Keratinocyte (primary cell): Measurements from ENCODE around the gene CPTP. TPM values are rescaled to one million over a fixed set of nuclear protein-coding genes. Genes with fewer than 3 reads are reported as not detected.

Experiments used
- DNase-seq: peaks from one replicate; pipeline ENCODE4 v3.0.0-alpha.2; 2011; ENCODE audit warnings: low read depth, missing footprints, low spot score
- FAIRE-seq: peaks from 2 replicates; lab custom pipeline; 2011; peaks lifted over from hg19 to GRCh38; lab: Jason Lieb, UNC
- H2AFZ ChIP-seq: 2 replicates; pipeline ENCODE4 v1.6.0; 2012; ENCODE audit warnings: low read length, control low read depth, inconsistent platforms; ENCODE audit not compliant: control insufficient read depth
- H3K27ac ChIP-seq: 2 replicates; pipeline ENCODE4 v1.5.1; 2011; ENCODE audit warnings: low read length; ENCODE audit not compliant: control insufficient read depth, insufficient read depth
- H3K27me3 ChIP-seq: 3 replicates; pipeline ENCODE4 v1.6.0; 2011; ENCODE audit warnings: low read length; ENCODE audit not compliant: control insufficient read depth, insufficient read depth; ENCODE audit errors: extremely low read depth
- H3K36me3 ChIP-seq, 2 experiments: 2 replicates in 1 of 2; 3 replicates in 1 of 2; pipeline ENCODE4 v1.5.1; 2011; ENCODE audit warnings: low read length in 2 of 2, mild to moderate bottlenecking in 1 of 2; ENCODE audit not compliant: control insufficient read depth in 2 of 2, insufficient read depth in 2 of 2; ENCODE audit errors: extremely low read depth in 1 of 2
- H3K4me1 ChIP-seq: 3 replicates; pipeline ENCODE4 v1.5.1; 2011; ENCODE audit warnings: low read length; ENCODE audit not compliant: control insufficient read depth, insufficient read depth; ENCODE audit errors: extremely low read depth
- H3K4me2 ChIP-seq: 3 replicates; pipeline ENCODE4 v1.6.0; 2011; ENCODE audit warnings: low read depth, low read length; ENCODE audit not compliant: control insufficient read depth, insufficient read depth; ENCODE audit errors: extremely low read depth
- H3K4me3 ChIP-seq, 3 experiments: fragments of 200-600 bp in 1 of 3; sonication (generic) in 1 of 3; 2 replicates in 2 of 3; 3 replicates in 1 of 3; pipeline ENCODE4 v1.5.1; 2011 to 2016; ENCODE audit warnings: low read length in 3 of 3, mild to moderate bottlenecking in 3 of 3, control low read depth in 2 of 3, inconsistent platforms in 1 of 3, low read depth in 1 of 3, mixed read lengths in 1 of 3, mixed run types in 1 of 3, moderate library complexity in 1 of 3; ENCODE audit not compliant: control insufficient read depth in 2 of 3, insufficient read depth in 2 of 3; ENCODE audit errors: extremely low read depth in 1 of 3
- H3K79me2 ChIP-seq: 2 replicates; pipeline ENCODE4 v1.6.0; 2012; ENCODE audit warnings: low read length; ENCODE audit not compliant: control insufficient read depth, insufficient read depth
- H3K9ac ChIP-seq: 3 replicates; pipeline ENCODE4 v1.6.0; 2011; ENCODE audit warnings: low read length; ENCODE audit not compliant: control insufficient read depth, insufficient read depth; ENCODE audit errors: extremely low read depth
- H3K9me1 ChIP-seq: 3 replicates; pipeline ENCODE4 v1.6.0; 2011; ENCODE audit warnings: low read length; ENCODE audit not compliant: control insufficient read depth, insufficient read depth; ENCODE audit errors: extremely low read depth
- H3K9me3 ChIP-seq: 2 replicates; pipeline ENCODE4 v1.5.1; 2012; ENCODE audit warnings: low read depth, low read length; ENCODE audit not compliant: control insufficient read depth
- H4K20me1 ChIP-seq: 3 replicates; pipeline ENCODE4 v1.6.0; 2011; ENCODE audit warnings: low read length; ENCODE audit not compliant: control insufficient read depth, insufficient read depth; ENCODE audit errors: extremely low read depth
- EZH2 ChIP-seq: IDR thresholded peaks from one replicate; pipeline ENCODE4 v1.6.1; 2012; ENCODE audit warnings: inconsistent platforms, mild to moderate bottlenecking, low read length, moderate library complexity
- dilution Hi-C: fragments of 300-500 bp; cut with MboI; formaldehyde crosslinking; loops from one replicate; pipeline ENCODE4 v1.7.0; 2020; ENCODE audit warnings: low sequenced_read_pairs; ENCODE audit not compliant: extremely low pct_ligation_motif_present
- polyA plus RNA-seq, 5 experiments: library from polyadenylated mRNA; depleted of rRNA in 3 of 5; stranded (reverse) in 3 of 5; stranded (forward) in 1 of 5; unstranded in 1 of 5; fragments of >200 nt; gene quantifications; 1 replicate in 1 of 5; 2 replicates in 3 of 5; 3 replicates in 1 of 5; pipeline versions ENCODE4 v1.2.1 to v1.2.3, GENCODE V29; 2011 to 2012; ENCODE audit warnings: missing spikeins in 2 of 5, low read depth in 1 of 5, low replicate concordance in 1 of 5
- TF ChIP-seq, protein P1 (sequence below), 3 experiments: IDR thresholded peaks in 1 of 3; conservative IDR thresholded peaks in 1 of 3; optimal IDR thresholded peaks in 1 of 3; 2 replicates in 2 of 3; 3 replicates in 1 of 3; pipeline versions ENCODE3 to v1.5.1; 2011; ENCODE audit warnings: low read length in 3 of 3, mild to moderate bottlenecking in 3 of 3, moderate library complexity in 2 of 3, control low read depth in 1 of 3, inconsistent platforms in 1 of 3; ENCODE audit not compliant: insufficient read depth in 2 of 3; ENCODE audit errors: extremely low read depth in 1 of 3

CPTP gene
- polyA plus RNA-seq, 1 donor (not counting 4 experiments of a cell fraction or from before 2014, with no cell fraction given), result 5.8 TPM

DNA sequence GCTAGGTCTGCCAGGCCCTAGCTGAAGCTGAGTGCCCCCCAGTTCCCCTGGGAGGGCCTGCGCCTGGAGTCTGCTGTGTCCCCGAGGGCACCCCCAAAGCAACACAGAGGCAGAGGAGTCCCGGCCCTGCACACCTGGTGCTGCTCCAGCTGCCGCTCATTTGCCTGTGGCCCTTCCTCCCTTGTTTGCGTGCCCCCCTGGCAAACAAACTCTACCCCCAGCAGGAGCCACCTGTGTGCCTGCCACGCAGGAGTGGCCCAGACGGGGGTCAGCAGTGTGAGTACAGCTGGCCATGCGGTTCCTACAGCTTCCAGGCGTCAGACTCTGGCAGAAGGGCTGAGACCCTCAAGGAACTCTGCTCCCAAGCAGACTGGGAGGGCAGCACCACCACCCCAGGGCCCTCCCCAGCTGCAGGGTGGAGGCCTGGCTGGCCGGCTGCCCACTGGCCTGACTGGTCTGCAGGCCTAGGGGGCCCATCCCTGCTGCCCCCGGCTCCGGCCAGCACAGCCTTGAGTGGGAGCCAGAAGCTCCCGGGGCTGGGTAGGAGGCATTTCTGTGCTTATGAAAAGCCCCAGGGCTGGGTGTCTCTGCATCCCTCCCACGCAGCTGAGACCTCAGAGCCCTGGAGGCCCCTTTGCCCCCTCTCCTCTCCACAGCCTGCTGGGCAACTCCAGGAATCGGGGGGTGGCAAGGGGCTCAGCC is 5.9 kb downstream of the CPTP start:
- Histone ChIP-seq H3K4me1 (peaks cover 38% of the 10 kb centered on the region), H2AFZ (no peak overlapping the region), H3K4me3 (no peak overlapping the region), H4K20me1 (peaks cover 25% of the 10 kb centered on the region), H3K79me2 (peaks cover 20% of the 10 kb centered on the region), H3K9me3 (peaks cover 4% of the 10 kb centered on the region), H3K4me2 (no peak overlapping the region), H3K27me3 (peaks cover 11% of the 10 kb centered on the region), H3K36me3 (peaks cover 8 to 11% of the 10 kb centered on the region in 2 experiments), H3K27ac (no peak overlapping the region), H3K9ac (no peak overlapping the region), H3K9me1 (no peaks in the 10 kb centered on the region)
- TF ChIP-seq EZH2, result no peak
- TF ChIP-seq, protein P1, sequence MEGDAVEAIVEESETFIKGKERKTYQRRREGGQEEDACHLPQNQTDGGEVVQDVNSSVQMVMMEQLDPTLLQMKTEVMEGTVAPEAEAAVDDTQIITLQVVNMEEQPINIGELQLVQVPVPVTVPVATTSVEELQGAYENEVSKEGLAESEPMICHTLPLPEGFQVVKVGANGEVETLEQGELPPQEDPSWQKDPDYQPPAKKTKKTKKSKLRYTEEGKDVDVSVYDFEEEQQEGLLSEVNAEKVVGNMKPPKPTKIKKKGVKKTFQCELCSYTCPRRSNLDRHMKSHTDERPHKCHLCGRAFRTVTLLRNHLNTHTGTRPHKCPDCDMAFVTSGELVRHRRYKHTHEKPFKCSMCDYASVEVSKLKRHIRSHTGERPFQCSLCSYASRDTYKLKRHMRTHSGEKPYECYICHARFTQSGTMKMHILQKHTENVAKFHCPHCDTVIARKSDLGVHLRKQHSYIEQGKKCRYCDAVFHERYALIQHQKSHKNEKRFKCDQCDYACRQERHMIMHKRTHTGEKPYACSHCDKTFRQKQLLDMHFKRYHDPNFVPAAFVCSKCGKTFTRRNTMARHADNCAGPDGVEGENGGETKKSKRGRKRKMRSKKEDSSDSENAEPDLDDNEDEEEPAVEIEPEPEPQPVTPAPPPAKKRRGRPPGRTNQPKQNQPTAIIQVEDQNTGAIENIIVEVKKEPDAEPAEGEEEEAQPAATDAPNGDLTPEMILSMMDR (optimal IDR thresholded peaks at IDR 0.05 in 1 of 3, IDR thresholded peaks at IDR 0.05 in 1 of 3, conservative IDR thresholded peaks at IDR 0.05 in 1 of 3; ENCODE audit: extremely low read depth in 1 of 3, insufficient read depth in 2 of 3, low read length in 3 of 3), result no peak
- FAIRE-seq (no peak), DNase-seq (no peak)
- dilution Hi-C loops, result no loop called here

DNA sequence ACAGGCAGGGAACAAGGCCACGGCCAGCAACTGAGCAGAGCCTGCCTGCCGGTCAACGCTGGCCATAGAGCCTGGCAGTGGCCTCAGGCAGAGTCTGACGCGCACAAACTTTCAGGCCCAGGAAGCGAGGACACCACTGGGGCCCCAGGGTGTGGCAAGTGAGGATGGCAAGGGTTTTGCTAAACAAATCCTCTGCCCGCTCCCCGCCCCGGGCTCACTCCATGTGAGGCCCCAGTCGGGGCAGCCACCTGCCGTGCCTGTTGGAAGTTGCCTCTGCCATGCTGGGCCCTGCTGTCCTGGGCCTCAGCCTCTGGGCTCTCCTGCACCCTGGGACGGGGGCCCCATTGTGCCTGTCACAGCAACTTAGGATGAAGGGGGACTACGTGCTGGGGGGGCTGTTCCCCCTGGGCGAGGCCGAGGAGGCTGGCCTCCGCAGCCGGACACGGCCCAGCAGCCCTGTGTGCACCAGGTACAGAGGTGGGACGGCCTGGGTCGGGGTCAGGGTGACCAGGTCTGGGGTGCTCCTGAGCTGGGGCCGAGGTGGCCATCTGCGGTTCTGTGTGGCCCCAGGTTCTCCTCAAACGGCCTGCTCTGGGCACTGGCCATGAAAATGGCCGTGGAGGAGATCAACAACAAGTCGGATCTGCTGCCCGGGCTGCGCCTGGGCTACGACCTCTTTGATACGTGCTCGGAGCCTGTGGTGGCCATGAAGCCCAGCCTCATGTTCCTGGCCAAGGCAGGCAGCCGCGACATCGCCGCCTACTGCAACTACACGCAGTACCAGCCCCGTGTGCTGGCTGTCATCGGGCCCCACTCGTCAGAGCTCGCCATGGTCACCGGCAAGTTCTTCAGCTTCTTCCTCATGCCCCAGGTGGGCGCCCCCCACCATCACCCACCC is 6.7 kb downstream of the CPTP start, which contains the start of gene TAS1R3:
TAS1R3 (plus strand) TSS at position 213 of the 898 bp plus-strand sequence; CDS start at position 279, 66 bp downstream.
- H3K79me2 ChIP-seq, result peaks cover 13% of the 10 kb centered on the region
- peaks cover 11% of the 10 kb centered on the region for H3K27me3 ChIP-seq
- H2AFZ ChIP-seq, result no peak within 1 kb of the TSS
- no peak for FAIRE-seq
- H3K27ac ChIP-seq, result no peak within 1 kb of the TSS
- H3K4me3 ChIP-seq, result no peak within 1 kb of the TSS
- TF ChIP-seq EZH2, result no peak
- TF ChIP-seq, protein P1 (optimal IDR thresholded peaks at IDR 0.05 in 1 of 3, IDR thresholded peaks at IDR 0.05 in 1 of 3, conservative IDR thresholded peaks at IDR 0.05 in 1 of 3; ENCODE audit: extremely low read depth in 1 of 3, insufficient read depth in 2 of 3, low read length in 3 of 3), result no peak
- H3K9ac ChIP-seq, result no peak within 1 kb of the TSS
- no peaks in the 10 kb centered on the region for H3K9me1 ChIP-seq
- H3K9me3 ChIP-seq, result peaks cover 4% of the 10 kb centered on the region
- H3K36me3 ChIP-seq, result peaks cover 6 to 12% of the 10 kb centered on the region in 2 experiments
- H4K20me1 ChIP-seq, result peaks cover 25% of the 10 kb centered on the region
- dilution Hi-C loops, result no loop called here
- H3K4me2 ChIP-seq, result peak within 1 kb of the TSS; percentile 32
- H3K4me1 ChIP-seq, result peaks cover 32% of the 10 kb centered on the region
- DNase-seq, result no peak
